ENCODE measurements around the gene CD180.
A peak's percentile ranks its signal among the peaks of the same experiment; 100 is the strongest.

CD180 gene

GRCh38 chr5:67196537-67197059 is at the start of gene CD180:
Gene CD180 (minus strand): TSS chr5:67196799. CDS start chr5:67196641, 158 bp downstream.
- no peak for FAIRE-seq

- FAIRE-seq, result peak; percentile 83
Observed at GRCh38 chr5:67246108-67246507, 49.5 kb upstream of the CD180 start.

GRCh38 chr5:67245259-67245846 is 48.8 kb upstream of the CD180 start:
- no peak for FAIRE-seq

DNA sequence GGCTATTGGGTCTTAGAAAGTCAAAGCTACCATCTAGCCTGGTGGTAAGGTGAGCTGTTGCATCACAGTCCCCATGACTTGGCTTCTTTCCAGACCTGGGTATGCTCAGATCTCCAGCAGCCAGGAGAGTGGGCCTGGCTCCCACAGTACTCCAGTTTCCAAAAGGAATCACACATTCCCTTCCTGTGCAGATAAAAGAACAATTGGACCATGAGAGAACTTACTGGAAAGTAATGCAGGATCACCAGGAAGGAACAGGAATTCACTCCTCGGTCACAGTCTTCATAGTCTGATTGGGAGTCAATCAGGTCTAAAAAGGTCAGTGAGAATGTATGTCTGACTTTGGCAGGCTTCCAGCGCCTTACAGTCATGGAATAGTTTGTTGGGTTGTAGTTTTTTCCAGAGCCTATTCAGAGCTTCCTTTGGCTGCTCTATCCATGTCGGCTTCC is 47.8 kb upstream of the CD180 start:
- no peak for FAIRE-seq

DNA sequence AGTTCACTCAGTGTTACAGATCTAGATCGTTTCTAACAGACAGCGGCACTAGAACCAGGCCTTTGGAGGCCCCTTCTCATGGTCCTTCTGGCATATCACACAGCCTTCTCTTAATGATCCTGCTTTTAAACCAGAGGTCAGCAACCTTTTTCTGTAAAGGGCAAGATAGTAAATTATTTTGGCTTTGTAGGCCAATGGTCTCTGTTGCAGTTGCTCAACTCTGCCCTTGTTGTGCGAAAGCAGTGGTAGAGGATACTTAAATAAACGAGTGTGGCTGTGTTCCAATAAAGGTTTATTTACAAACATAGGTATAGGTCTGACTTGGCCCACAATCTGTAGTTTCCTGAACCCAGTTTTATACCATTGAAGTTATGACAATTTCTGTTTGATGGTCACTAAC is 47.3 kb upstream of the CD180 start:
- FAIRE-seq, result no peak

- no peak for FAIRE-seq
Observed at GRCh38 chr5:67243349-67243748, 46.8 kb upstream of the CD180 start.

DNA sequence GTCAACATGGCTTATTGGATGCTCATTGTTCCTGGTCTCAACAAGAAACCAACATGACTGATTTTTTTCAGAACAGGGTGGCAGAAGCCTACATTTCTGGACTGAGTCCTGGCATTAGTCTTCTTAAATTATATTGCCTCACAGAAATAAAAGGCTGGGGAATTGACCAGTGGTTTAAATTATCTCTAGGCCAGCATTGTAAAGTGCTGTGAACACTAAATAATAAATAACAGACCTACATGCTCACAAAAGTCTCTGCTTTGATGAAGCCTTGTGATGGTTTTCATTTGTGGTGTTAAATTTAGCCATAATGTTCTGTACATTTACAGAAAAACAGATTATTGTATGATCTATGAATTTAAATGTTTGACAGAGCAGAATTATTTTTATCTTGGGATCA is 44.7 kb upstream of the CD180 start:
- FAIRE-seq, result no peak

- no peak for FAIRE-seq
Observed at GRCh38 chr5:67240846-67241245, 44.2 kb upstream of the CD180 start.

DNA sequence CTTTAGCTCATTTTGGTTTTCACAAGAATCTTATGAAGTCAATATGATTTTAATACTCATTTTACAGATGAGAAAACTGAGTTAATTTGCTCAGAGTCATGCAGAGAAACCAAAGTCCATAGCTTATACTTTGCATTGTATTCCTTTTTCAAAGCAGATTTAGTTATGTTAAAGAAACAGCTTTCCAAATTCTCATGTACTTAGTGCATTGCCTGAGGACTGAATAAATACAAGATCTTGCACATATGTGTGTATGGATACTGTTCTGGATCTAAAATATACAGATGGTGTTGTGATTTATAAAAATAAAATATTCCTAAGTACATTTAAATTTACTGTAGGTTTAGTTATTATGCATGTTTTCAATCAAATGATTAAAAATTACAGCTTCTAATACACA is 43.5 kb upstream of the CD180 start:
- FAIRE-seq, result no peak

- no peak for FAIRE-seq
Observed at GRCh38 chr5:67238191-67238590, 41.6 kb upstream of the CD180 start.

GRCh38 chr5:67235399-67236110 is 39.0 kb upstream of the CD180 start:
- no peak for FAIRE-seq

DNA sequence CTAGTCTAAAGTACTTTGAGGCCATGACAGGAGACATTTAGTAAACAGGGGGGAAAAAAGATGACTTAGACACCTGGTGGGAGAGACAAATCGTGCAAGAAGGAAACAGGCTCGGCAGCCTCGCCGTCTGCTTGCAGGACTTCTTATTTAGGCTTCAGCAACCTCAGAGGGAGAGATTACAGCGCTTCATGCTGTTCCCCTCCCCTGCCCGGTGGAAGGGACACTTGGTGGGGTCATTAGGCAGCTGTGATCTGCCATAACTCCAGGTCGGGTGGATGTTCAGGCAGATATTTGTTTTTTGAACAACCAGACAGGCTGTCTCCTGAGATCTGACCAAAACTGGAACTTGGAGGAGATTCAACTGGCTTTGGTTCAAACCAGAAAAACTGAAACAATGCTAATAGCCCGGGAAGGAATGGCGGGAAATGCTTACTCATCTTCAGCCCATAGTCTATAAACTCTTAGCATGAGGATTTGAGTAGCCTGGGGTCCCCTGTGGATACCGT is 38.1 kb upstream of the CD180 start:
- FAIRE-seq, result no peak

GRCh38 chr5:67233075-67233474 is 36.5 kb upstream of the CD180 start:
- no peak for FAIRE-seq

DNA sequence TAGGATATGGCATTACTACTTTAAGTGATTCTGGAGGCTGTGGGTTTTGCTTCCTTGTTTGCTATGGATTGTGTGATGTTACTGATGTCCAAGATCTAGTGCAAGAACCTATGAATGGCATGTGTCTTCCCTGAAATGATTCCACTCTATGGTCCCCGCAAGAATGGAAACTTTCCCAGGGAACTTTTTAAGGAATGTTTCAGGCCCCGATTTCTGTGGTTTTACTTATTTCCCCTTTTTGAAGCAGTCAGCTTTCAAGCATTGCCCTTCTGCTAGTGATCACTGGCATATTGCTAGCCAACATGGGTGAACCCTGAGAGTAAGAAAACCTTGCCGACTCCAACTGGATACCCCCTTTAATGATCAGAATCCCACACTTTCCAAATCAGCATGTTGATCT is 26.6 kb upstream of the CD180 start:
- FAIRE-seq, result no peak

DNA sequence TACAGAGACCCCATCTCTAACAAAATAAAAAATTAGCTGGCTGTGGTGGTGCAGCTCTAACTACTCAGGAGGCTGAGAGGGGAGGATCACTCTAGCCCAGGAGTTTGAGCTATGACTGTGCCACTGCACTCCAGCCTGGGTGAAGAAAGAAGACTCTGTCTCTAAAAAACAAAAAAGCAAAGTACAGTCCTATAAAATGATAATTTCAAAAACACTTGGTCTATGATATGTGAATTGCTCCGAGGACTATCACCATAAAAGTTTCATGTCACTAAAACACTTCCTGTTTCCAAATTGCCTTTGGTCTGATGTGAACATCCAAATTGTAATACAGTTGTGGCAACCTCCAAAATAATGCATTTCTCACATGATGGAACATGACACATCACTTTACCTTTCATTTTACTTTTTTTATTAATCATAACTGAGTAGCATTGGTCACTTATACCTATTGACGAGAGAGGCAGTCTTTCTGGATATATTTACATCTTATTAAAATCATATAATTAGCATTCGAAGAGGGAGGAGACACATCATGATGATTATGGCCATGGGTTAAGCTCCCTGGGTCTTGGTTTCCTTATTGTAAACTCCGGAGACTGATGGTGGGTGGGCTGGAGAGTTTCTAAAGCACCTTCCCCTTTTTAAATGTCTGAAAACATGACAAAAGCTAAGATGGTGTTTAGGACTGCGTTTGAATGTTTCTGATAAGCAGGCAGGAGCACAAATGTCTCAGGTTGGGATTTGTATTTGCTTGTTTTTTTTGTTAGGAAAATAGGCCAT is 25.8 kb upstream of the CD180 start:
- no peak for FAIRE-seq

GRCh38 chr5:67221487-67222242 is 25.1 kb upstream of the CD180 start:
- FAIRE-seq, result no peak

GRCh38 chr5:67216564-67216963 is 20.0 kb upstream of the CD180 start:
- no peak for FAIRE-seq

DNA sequence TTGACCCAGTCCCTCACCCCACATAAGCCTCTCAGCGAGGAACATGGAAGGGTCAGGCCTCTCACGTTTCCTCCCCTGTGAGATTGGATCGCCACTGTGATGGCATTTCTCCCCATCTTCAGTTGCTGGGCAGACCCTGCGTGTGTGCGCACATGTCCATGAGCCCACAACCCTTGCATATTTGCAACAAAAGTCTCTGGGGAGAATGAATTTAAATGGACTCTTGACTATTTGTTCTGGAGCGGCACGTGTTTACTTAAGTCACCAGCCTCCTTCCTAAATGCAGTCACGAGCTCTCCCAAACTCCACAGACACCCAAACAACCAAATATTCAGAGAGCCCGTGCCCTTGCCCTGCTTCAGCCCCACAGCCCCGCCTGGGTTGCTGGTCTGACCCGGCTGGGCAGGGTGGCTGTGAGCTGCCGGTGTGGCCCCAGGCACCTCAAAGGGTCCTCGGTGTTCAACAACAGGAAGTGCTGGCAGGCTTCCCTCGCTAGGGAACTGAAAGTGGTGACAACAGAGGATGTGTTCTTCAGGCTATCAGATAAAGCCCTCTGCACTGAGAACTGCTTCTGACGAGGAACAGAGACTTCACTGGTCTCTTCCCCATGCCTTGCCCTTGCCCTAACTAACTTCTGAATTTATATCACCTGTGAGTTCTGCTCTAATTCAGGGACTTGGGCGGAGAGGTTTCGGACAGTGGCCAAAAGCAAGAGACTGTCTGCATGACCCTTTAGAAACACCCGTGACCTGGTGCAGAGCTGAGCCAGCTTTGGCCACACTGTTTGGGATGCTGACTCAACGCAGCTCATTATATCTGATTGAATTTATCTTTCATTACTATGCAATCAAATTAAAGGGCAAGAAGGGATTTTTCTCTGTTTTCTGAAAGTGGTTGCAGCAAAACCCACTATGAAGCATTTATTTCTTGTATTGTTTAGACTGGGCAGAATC is 19.2 kb upstream of the CD180 start:
- FAIRE-seq, result no peak

DNA sequence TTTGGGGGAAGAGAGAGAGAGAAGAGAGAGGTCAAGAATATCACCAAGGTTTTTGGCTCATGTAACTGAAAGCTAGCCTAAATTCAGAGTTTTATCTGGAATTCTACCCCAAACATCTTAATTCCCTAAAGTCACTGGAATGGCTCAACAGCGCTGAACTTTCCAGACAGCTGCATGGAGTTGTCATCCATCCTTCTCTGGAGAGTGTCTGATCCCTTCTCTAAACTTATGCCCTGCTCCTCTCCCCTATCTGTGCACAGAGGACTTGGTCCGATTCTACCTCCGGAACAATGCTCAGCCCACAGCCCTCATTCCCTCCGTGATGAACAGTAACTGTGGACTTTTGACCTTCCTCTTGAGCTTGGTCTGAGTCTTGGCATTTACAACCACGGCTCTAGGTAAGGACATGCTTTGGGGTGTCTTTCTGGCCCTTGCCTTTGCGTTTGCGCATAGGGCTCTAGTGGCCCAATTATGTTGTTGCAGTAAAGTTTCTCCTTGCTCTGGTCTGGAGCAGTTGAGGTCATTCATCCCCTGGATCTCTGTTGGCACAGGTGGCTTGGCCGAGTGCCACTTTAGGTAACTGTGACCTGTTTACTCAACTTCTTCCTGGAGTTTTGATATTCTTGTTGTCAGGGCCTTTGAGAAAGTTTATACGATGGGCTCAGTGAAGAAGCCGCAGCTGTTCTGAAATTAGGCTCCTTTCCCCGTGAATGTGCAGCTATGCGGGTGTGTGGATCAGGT is 18.3 kb upstream of the CD180 start:
- FAIRE-seq, result no peak

- FAIRE-seq, result no peak
Observed at GRCh38 chr5:67214036-67214435, 17.4 kb upstream of the CD180 start.

GRCh38 chr5:67211926-67212325 is 15.3 kb upstream of the CD180 start:
- FAIRE-seq, result no peak

All from G401.6 (cell line).